ENCODE data around the gene PRKG1. TPM values are rescaled to one million over a fixed set of nuclear protein-coding genes. Genes with fewer than 3 reads are reported as not detected.

Gene PRKG1
- total RNA-seq, 1 experiment from 2014 or later: 10.4 TPM

GRCh38 chr10:51649064-51649463, 574.8 kb downstream of the PRKG1 start:
- no peaks in the 10 kb centered on the region for H3K27me3 ChIP-seq (ENCODE audit: insufficient read depth, low read length)
- no peaks in the 10 kb centered on the region for H3K79me2 ChIP-seq (ENCODE audit: insufficient read depth, low read length)
- DNase-seq: no peak
- no peaks in the 10 kb centered on the region; a peak in 1 of 5 replicates for H3K9me3 Mint-ChIP-seq
- H3K23me2 ChIP-seq (ENCODE audit: insufficient read length, low read depth, low read length, poor library complexity, severe bottlenecking): no peaks in the 10 kb centered on the region
- no peak overlapping the region for H4K5ac ChIP-seq (ENCODE audit: insufficient read length, low read depth, low read length)
- 0 out of 4 replicates have a peak, but pooled peaks cover 0 to 2% of the 10 kb centered on the region in 2 experiments for H3K4me1 Mint-ChIP-seq
- H3K9ac ChIP-seq (ENCODE audit: extremely low read depth, insufficient read length, low read length): no peak overlapping the region
- peaks cover 2% of the 10 kb centered on the region; the same call in 1 of the 2 replicates for H3K4me1 ChIP-seq (ENCODE audit: insufficient read depth, low read length)
- no peak overlapping the region for H3K4ac ChIP-seq (ENCODE audit: low read depth, low read length)
- H4K91ac ChIP-seq (ENCODE audit: insufficient read length, low read depth, low read length): no peak overlapping the region
- H4K20me1 ChIP-seq (ENCODE audit: control insufficient read depth, insufficient read depth, insufficient read length): no peaks in the 10 kb centered on the region
- WGBS (ENCODE audit: extremely low coverage, insufficient read length, low lambda C conversion rate): no CpG with 5 or more reads among the region's 3 CpGs
- no peak overlapping the region for H3K23ac ChIP-seq (ENCODE audit: insufficient read length, low read depth, low read length)
- no peaks in the 10 kb centered on the region for H3K27me3 Mint-ChIP-seq (ENCODE audit: low read depth)
- H2AFZ ChIP-seq (ENCODE audit: low read length): no peak overlapping the region
- no peak overlapping the region for H2BK15ac ChIP-seq (ENCODE audit: low read depth, low read length)
- no peaks in the 10 kb centered on the region for H3K79me1 ChIP-seq (ENCODE audit: insufficient read depth, low read depth, low read length, poor library complexity, severe bottlenecking)
- H3K36me3 Mint-ChIP-seq (ENCODE audit: insufficient read depth in 1 of 3, low read depth in 3 of 3): no peaks in the 10 kb centered on the region
- H3K4me3 Mint-ChIP-seq: no peak overlapping the region
- H2BK5ac ChIP-seq (ENCODE audit: insufficient read length, low read length): no peak overlapping the region
- H3K56ac ChIP-seq (ENCODE audit: insufficient read length, low read depth, low read length): no peak overlapping the region
- TF ChIP-seq, protein P1, sequence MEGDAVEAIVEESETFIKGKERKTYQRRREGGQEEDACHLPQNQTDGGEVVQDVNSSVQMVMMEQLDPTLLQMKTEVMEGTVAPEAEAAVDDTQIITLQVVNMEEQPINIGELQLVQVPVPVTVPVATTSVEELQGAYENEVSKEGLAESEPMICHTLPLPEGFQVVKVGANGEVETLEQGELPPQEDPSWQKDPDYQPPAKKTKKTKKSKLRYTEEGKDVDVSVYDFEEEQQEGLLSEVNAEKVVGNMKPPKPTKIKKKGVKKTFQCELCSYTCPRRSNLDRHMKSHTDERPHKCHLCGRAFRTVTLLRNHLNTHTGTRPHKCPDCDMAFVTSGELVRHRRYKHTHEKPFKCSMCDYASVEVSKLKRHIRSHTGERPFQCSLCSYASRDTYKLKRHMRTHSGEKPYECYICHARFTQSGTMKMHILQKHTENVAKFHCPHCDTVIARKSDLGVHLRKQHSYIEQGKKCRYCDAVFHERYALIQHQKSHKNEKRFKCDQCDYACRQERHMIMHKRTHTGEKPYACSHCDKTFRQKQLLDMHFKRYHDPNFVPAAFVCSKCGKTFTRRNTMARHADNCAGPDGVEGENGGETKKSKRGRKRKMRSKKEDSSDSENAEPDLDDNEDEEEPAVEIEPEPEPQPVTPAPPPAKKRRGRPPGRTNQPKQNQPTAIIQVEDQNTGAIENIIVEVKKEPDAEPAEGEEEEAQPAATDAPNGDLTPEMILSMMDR (conservative IDR thresholded peaks at IDR 0.05): no peak
- no peak overlapping the region for H3K18ac ChIP-seq (ENCODE audit: insufficient read length, low read depth, low read length)
- no peaks in the 10 kb centered on the region for H3K9me3 ChIP-seq (ENCODE audit: control insufficient read depth, low read depth, low read length)
- H3K27ac Mint-ChIP-seq: no peak overlapping the region
- no peak overlapping the region for H2AK5ac ChIP-seq (ENCODE audit: insufficient read length, low read length)
- no peak overlapping the region for H3K27ac ChIP-seq (ENCODE audit: insufficient read length, low read depth, low read length)
- no peak overlapping the region for H2BK20ac ChIP-seq (ENCODE audit: low read depth, low read length, poor library complexity, severe bottlenecking)
- H3K4me2 ChIP-seq (ENCODE audit: insufficient read depth, insufficient read length, low read length): no peak overlapping the region
- no peak overlapping the region for H2BK12ac ChIP-seq (ENCODE audit: insufficient read length, low read depth, low read length)
- no peak overlapping the region for H3K14ac ChIP-seq (ENCODE audit: insufficient read depth, low read length)
- no peak overlapping the region for H2BK120ac ChIP-seq (ENCODE audit: low read depth, low read length, poor library complexity, severe bottlenecking)
- no peak overlapping the region for H4K8ac ChIP-seq (replicated peaks; ENCODE audit: insufficient read length, low read depth, low read length)
- H3T11ph ChIP-seq (ENCODE audit: low read length): no peak overlapping the region

All from H9 (cell line).